SK-N-MC (cell line): Measurements from ENCODE around the gene ARRB1.

Experiments used
- EZH2 ChIP-seq: fragments of 200-600 bp; sonication (generic); IDR thresholded peaks from one replicate; pipeline ENCODE4 v1.6.1; 2017; ENCODE audit warnings: antibody characterized with exemption
- FOXP2 ChIP-seq: optimal IDR thresholded peaks from 2 replicates; pipeline ENCODE3; 2011; ENCODE audit warnings: mild to moderate bottlenecking, moderate library complexity; ENCODE audit not compliant: insufficient read depth; ENCODE audit errors: extremely low read length, control extremely low read depth
- POLR2AphosphoS5 ChIP-seq: IDR thresholded peaks from 2 replicates; pipeline ENCODE4 v1.6.1; 2012; ENCODE audit warnings: mild to moderate bottlenecking, low read depth, low read length, borderline replicate concordance

DNA sequence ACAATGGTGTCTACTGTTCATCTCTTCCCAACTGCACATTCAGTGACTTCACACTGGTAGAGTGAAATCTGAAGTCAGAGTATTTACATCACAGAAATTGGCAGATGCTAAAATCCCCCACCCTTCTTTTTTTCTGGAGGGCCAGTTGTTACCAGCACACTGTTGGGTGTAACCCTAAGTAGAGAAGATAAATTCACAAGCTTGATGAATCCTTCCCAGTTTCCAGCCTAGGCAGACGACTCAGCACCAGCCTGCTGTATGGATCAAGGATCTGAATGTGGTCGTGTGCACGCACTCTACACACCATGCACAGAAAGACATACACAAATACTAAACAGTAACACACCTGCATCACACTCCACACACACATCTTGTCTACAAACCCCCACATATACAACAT is 46.0 kb downstream of the ARRB1 start:
- TF ChIP-seq EZH2 (no peak), POLR2AphosphoS5 (no peak), FOXP2 (no peak)
